CD4-positive, alpha-beta T cell (primary cell): ENCODE measurements around the gene C12orf56. TPM values are rescaled to one million over a fixed set of nuclear protein-coding genes. Genes with fewer than 3 reads are reported as not detected.
"Not testable (repeated sequence)": the region's sequence is repeated elsewhere in the genome, so short reads cannot be mapped to it uniquely, and the experiment has no call there.

ENCODE experiments used
- ATAC-seq: fragments of 200-7000 bp; cut with Tn5 transposase; one replicate; pipeline ENCODE4 v1.10.0; 2022; ENCODE audit warnings: mild to moderate bottlenecking; ENCODE audit not compliant: poor library complexity
- CTCF ChIA-PET: fragments of 350-600 bp; sonication (Branson Sonifier 250); formaldehyde crosslinking; loops from one replicate; lab custom pipeline; 2021; ENCODE audit warnings: antibody characterized with exemption, inconsistent platforms; lab: Charles Lee
- POLR2A ChIA-PET: fragments of 350-600 bp; sonication (Branson Sonifier 250); formaldehyde crosslinking; loops from one replicate; lab custom pipeline; 2021; ENCODE audit warnings: antibody characterized with exemption, inconsistent platforms; lab: Charles Lee
- DNase-seq, 14 experiments: peaks; one replicate each; pipeline ENCODE4 v3.0.0-alpha.2; 2013 to 2020; ENCODE audit warnings: mixed read lengths in 2 of 14
- H3K27ac ChIP-seq, 2 donors: one replicate each; pipeline versions ENCODE4 v1.5.1 to v1.7.0; 2013; ENCODE audit warnings: low read length in 2 of 2, low read depth in 1 of 2, mild to moderate bottlenecking in 1 of 2
- H3K27me3 ChIP-seq, 2 experiments: 1 replicate in 1 of 2; 2 replicates in 1 of 2; pipeline versions ENCODE4 v1.6.1 to v1.7.0; 2013; ENCODE audit warnings: low read length in 2 of 2, control low read depth in 1 of 2, mild to moderate bottlenecking in 1 of 2, moderate library complexity in 1 of 2; ENCODE audit not compliant: insufficient read depth in 2 of 2, control insufficient read depth in 1 of 2
- H3K36me3 ChIP-seq: one replicate; pipeline ENCODE4 v1.6.1; 2013; ENCODE audit warnings: low read length, control low read depth; ENCODE audit not compliant: insufficient read depth
- H3K4me1 ChIP-seq: one replicate; pipeline ENCODE4 v1.6.1; 2013; ENCODE audit warnings: low read length, control low read depth; ENCODE audit not compliant: insufficient read depth
- H3K4me3 ChIP-seq: one replicate; pipeline ENCODE4 v1.5.1; 2013; ENCODE audit warnings: mild to moderate bottlenecking, low read length, moderate library complexity
- H3K9me3 ChIP-seq, 2 experiments: 1 replicate in 1 of 2; 2 replicates in 1 of 2; pipeline versions ENCODE4 v1.6.1 to v1.7.0; 2013; ENCODE audit warnings: low read length in 2 of 2, mild to moderate bottlenecking in 2 of 2, control low read depth in 1 of 2, moderate library complexity in 1 of 2; ENCODE audit not compliant: control insufficient read depth in 1 of 2, insufficient read depth in 1 of 2
- H3K27ac Mint-ChIP-seq: one replicate; pipeline ENCODE4 v1.8.0; 2020; ENCODE audit warnings: mixed read lengths
- H3K27me3 Mint-ChIP-seq: one replicate; pipeline ENCODE4 v1.8.0; 2021; ENCODE audit warnings: mixed read lengths
- H3K36me3 Mint-ChIP-seq: one replicate; pipeline ENCODE4 v1.8.0; 2021; ENCODE audit warnings: low read depth, mixed read lengths
- H3K4me1 Mint-ChIP-seq: one replicate; pipeline ENCODE4 v1.8.0; 2021; ENCODE audit warnings: low read depth, mixed read lengths
- H3K4me3 Mint-ChIP-seq: one replicate; pipeline ENCODE4 v1.8.0; 2020; ENCODE audit warnings: mild to moderate bottlenecking, mixed read lengths
- H3K9me3 Mint-ChIP-seq: one replicate; pipeline ENCODE4 v1.8.0; 2020; ENCODE audit warnings: mixed read lengths
- intact Hi-C, 2 experiments: fragments of 100-400 bp; cut with DNase I in 1 of 2; cut with micrococcal nuclease in 1 of 2; formaldehyde crosslinking; loops; one replicate each; pipeline versions ENCODE4 v1.15.1 to v1.9.0; 2023 to 2025; cut with DNase I, micrococcal nuclease
- total RNA-seq, 174 experiments: library from RNA in 2 of 174; stranded (reverse) in 2 of 174; gene quantifications; one replicate each; pipeline ENCODE4 v1.2.3 and lab custom pipeline; 2021 to 2026
- TF ChIP-seq, protein P1 (sequence below): fragments of 200-600 bp; IDR thresholded peaks from one replicate; pipeline ENCODE4 v1.8.0; 2022; ENCODE audit warnings: antibody characterized with exemption, mild to moderate bottlenecking

C12orf56 gene
- total RNA-seq, 2 experiments from 2014 or later = 0.08 to 0.17 TPM

DNA sequence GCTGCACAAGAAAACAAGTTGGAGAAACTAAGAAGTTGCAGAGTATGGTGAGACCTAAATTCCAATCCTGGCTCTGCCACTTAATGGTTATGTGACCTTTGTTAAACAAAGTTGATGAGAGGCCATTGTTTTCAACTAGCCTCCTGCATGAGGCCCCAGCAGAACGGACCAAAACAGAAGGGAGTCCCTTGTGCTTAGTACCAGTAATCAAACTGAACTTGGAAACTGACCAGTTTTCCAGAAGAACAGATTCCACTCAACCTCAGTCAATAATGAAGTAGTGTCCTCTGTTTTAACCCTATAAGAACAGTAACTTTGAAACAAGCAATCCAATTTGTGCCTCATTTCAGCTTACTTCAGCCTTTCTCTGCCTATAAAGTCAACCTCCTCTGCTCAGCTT lies 69.9 kb downstream of the C12orf56 start:
- no peaks in the 10 kb centered on the region for H3K9me3 ChIP-seq
- H3K4me3 ChIP-seq = no peak overlapping the region
- Mint-ChIP-seq H3K4me1 (no peaks in the 10 kb centered on the region), H3K9me3 (peaks cover 2% of the 10 kb centered on the region), H3K27ac (no peak overlapping the region), H3K27me3 (no peaks in the 10 kb centered on the region), H3K36me3 (no peaks in the 10 kb centered on the region), H3K4me3 (no peak overlapping the region)
- intact Hi-C loops = no loop called here
- TF ChIP-seq, protein P1, sequence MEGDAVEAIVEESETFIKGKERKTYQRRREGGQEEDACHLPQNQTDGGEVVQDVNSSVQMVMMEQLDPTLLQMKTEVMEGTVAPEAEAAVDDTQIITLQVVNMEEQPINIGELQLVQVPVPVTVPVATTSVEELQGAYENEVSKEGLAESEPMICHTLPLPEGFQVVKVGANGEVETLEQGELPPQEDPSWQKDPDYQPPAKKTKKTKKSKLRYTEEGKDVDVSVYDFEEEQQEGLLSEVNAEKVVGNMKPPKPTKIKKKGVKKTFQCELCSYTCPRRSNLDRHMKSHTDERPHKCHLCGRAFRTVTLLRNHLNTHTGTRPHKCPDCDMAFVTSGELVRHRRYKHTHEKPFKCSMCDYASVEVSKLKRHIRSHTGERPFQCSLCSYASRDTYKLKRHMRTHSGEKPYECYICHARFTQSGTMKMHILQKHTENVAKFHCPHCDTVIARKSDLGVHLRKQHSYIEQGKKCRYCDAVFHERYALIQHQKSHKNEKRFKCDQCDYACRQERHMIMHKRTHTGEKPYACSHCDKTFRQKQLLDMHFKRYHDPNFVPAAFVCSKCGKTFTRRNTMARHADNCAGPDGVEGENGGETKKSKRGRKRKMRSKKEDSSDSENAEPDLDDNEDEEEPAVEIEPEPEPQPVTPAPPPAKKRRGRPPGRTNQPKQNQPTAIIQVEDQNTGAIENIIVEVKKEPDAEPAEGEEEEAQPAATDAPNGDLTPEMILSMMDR = no peak
- no peaks in the 10 kb centered on the region for H3K27me3 ChIP-seq
- DNase-seq (no peak), ATAC-seq (no peak)
- H3K27ac ChIP-seq = no peak overlapping the region
- H3K4me1 ChIP-seq = no peaks in the 10 kb centered on the region
- ChIA-PET POLR2A (no interaction called here), CTCF (no interaction called here)
- no peaks in the 10 kb centered on the region for H3K36me3 ChIP-seq

DNA sequence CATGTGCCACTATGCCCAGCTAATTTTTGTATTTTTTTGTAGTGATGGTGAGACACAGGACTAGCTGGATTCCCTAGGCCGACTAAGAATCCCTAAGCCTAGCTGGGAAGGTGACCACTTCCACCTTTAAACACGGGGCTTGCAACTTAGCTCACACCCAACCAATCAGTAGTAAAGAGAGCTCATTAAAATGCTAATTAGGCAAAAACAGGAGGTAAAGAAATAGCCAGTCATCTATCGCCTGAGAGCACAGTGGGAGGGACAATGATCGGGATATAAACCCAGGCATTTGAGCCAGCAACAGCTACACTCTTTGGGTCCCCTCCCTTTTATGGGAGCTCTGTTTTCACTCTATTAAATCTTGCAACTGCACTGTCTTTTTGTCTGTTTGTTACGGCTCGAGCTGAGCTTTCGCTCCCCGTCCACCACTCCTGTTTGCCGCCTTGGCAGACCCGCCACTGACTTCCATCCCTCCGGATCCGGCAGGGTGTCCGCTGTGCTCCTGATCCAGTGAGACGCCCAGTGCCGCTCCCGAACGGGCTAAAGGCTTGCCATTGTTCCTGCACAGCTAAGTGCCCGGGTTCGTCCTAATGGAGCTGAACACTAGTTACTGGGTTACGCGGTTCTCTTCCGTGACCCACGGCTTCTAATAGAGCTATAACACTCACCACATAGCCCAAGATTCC lies 70.9 kb downstream of the C12orf56 start:
- H3K4me1 ChIP-seq, CTCF ChIA-PET, H3K4me3 ChIP-seq, H3K27me3 ChIP-seq, H3K27ac ChIP-seq, intact Hi-C loops, H3K27me3 Mint-ChIP-seq, H3K9me3 Mint-ChIP-seq, DNase-seq, H3K4me3 Mint-ChIP-seq, H3K36me3 ChIP-seq, H3K36me3 Mint-ChIP-seq, H3K4me1 Mint-ChIP-seq, H3K9me3 ChIP-seq, ATAC-seq, H3K27ac Mint-ChIP-seq: not testable (repeated sequence)
- POLR2A ChIA-PET = interaction anchor here (0.6 kb wide), 1 partner anchor 68 kb away, joined by 3 read pairs; no protein-coding TSS in a partner anchor

DNA sequence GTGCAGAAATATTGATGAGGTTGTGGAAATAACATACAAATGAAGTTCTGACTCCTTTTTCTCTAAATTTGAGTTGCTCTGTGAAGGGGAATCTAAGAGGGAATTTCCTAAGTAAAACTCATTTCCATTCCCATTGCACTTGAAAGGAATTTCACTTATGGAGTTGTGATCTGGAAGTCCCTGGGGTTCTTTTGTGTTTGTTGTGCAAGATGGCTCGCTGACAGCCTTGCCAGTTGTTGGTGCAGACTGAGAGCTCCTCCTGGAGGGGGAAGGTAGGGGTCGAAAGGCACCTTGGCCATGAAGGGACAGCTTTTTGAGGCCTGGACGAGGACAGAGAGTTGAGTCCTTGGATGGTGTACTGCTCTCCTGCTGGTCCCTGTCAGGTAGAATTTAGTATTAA lies 72.0 kb downstream of the C12orf56 start:
- ATAC-seq (no peak), DNase-seq (no peak)
- Histone ChIP-seq H3K36me3 (no peaks in the 10 kb centered on the region), H3K27ac (no peak overlapping the region), H3K4me3 (no peak overlapping the region), H3K9me3 (no peaks in the 10 kb centered on the region), H3K27me3 (no peaks in the 10 kb centered on the region), H3K4me1 (no peaks in the 10 kb centered on the region)
- ChIA-PET POLR2A (no interaction called here), CTCF (no interaction called here)
- Mint-ChIP-seq H3K36me3 (no peaks in the 10 kb centered on the region), H3K9me3 (peaks cover 2% of the 10 kb centered on the region), H3K27me3 (no peaks in the 10 kb centered on the region), H3K4me3 (no peak overlapping the region), H3K4me1 (no peaks in the 10 kb centered on the region), H3K27ac (no peak overlapping the region)
- intact Hi-C loops = no loop called here
- TF ChIP-seq, protein P1 = no peak

DNA sequence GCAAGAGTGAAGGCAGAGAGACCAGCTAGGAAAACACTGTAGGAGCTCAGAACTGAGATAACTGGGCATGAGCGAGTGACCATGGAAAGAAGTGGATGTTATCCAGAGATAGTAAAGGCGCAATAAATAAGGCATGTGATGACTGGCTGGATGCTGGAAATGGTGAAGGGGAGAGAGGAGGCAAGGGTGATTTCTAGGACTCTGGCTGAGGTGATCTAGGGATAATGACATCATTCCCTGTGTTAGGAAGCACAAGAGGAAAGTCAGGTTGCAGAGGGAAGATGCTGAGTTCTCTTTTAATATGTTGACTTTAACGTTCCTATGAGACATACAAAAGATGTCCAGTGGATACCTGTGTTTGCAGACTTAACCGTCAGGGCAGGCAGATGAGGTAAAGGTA lies 78.7 kb downstream of the C12orf56 start:
- Mint-ChIP-seq H3K27ac (no peak overlapping the region), H3K27me3 (no peaks in the 10 kb centered on the region), H3K36me3 (no peaks in the 10 kb centered on the region), H3K9me3 (no peaks in the 10 kb centered on the region), H3K4me1 (no peaks in the 10 kb centered on the region), H3K4me3 (no peak overlapping the region)
- Histone ChIP-seq H3K9me3 (no peaks in the 10 kb centered on the region), H3K27ac (no peak overlapping the region), H3K36me3 (no peaks in the 10 kb centered on the region), H3K4me1 (no peaks in the 10 kb centered on the region), H3K27me3 (no peaks in the 10 kb centered on the region), H3K4me3 (no peak overlapping the region)
- ChIA-PET POLR2A (no interaction called here), CTCF (no interaction called here)
- intact Hi-C loops = no loop called here
- DNase-seq (no peak), ATAC-seq (no peak)
- TF ChIP-seq, protein P1 = no peak
